Measurements from ENCODE around the gene OLFM3. TPM values are rescaled to one million over a fixed set of nuclear protein-coding genes. Genes with fewer than 3 reads are reported as not detected.

Gene OLFM3
- total RNA-seq, 2 donors from 2014 or later = not detected

- Mint-ChIP-seq H3K4me3 (no peak overlapping the region), H3K4me1 (ENCODE audit: low read depth in 2 of 2) (no peaks in the 10 kb centered on the region), H3K27ac (no peak overlapping the region), H3K27me3 (no peaks in the 10 kb centered on the region), H3K36me3 (no peaks in the 10 kb centered on the region), H3K9me3 (no peaks in the 10 kb centered on the region)
- no peak for DNase-seq (ENCODE audit: low spot score)
- ATAC-seq = no peak
Observed at GRCh38 chr1:101971304-101971703, 25.4 kb downstream of the OLFM3 start.

GRCh38 chr1:101967871-101968270 lies 28.9 kb downstream of the OLFM3 start:
- Mint-ChIP-seq H3K27ac (no peak overlapping the region), H3K4me1 (ENCODE audit: low read depth in 2 of 2) (no peaks in the 10 kb centered on the region), H3K9me3 (no peaks in the 10 kb centered on the region), H3K36me3 (no peaks in the 10 kb centered on the region), H3K4me3 (no peak overlapping the region), H3K27me3 (no peaks in the 10 kb centered on the region)
- ATAC-seq (no peak), DNase-seq (ENCODE audit: low spot score) (no peak)

GRCh38 chr1:101965341-101965740 lies 31.4 kb downstream of the OLFM3 start:
- no peak overlapping the region for H3K4me3 Mint-ChIP-seq
- H3K27me3 Mint-ChIP-seq = no peaks in the 10 kb centered on the region
- DNase-seq (ENCODE audit: low spot score) = no peak
- no peaks in the 10 kb centered on the region for H3K9me3 Mint-ChIP-seq
- H3K4me1 Mint-ChIP-seq (ENCODE audit: low read depth in 2 of 2) = no peaks in the 10 kb centered on the region
- no peaks in the 10 kb centered on the region for H3K36me3 Mint-ChIP-seq
- no peak overlapping the region for H3K27ac Mint-ChIP-seq
- no peak for ATAC-seq

- ATAC-seq = no peak
- H3K27ac Mint-ChIP-seq = no peak overlapping the region
Observed at GRCh38 chr1:101964708-101965107, 32.0 kb downstream of the OLFM3 start.

GRCh38 chr1:101960142-101960541 lies 36.6 kb downstream of the OLFM3 start:
- Mint-ChIP-seq H3K27me3 (no peaks in the 10 kb centered on the region), H3K27ac (no peak overlapping the region), H3K4me3 (no peak overlapping the region), H3K9me3 (no peaks in the 10 kb centered on the region), H3K36me3 (no peaks in the 10 kb centered on the region), H3K4me1 (ENCODE audit: low read depth in 2 of 2) (no peaks in the 10 kb centered on the region)
- ATAC-seq (no peak), DNase-seq (ENCODE audit: low spot score) (no peak)

More at GRCh38 chr1:101964708-101965107, 32.0 kb downstream of the OLFM3 start:
- no peaks in the 10 kb centered on the region for H3K4me1 Mint-ChIP-seq (ENCODE audit: low read depth in 2 of 2)
- no peaks in the 10 kb centered on the region for H3K9me3 Mint-ChIP-seq
- no peak for DNase-seq (ENCODE audit: low spot score)
- H3K36me3 Mint-ChIP-seq = no peaks in the 10 kb centered on the region
- no peak overlapping the region for H3K4me3 Mint-ChIP-seq
- no peaks in the 10 kb centered on the region for H3K27me3 Mint-ChIP-seq

- Mint-ChIP-seq H3K9me3 (no peaks in the 10 kb centered on the region), H3K36me3 (no peaks in the 10 kb centered on the region), H3K27ac (no peak overlapping the region), H3K4me3 (no peak overlapping the region), H3K27me3 (no peaks in the 10 kb centered on the region), H3K4me1 (ENCODE audit: low read depth in 2 of 2) (no peaks in the 10 kb centered on the region)
- ATAC-seq (no peak), DNase-seq (ENCODE audit: low spot score) (no peak)
Observed at GRCh38 chr1:101959456-101959855, 37.3 kb downstream of the OLFM3 start.

- DNase-seq (ENCODE audit: low spot score) (no peak), ATAC-seq (no peak)
- no peaks in the 10 kb centered on the region for H3K36me3 Mint-ChIP-seq
- no peaks in the 10 kb centered on the region for H3K9me3 Mint-ChIP-seq
- H3K27ac Mint-ChIP-seq = no peak overlapping the region
- no peaks in the 10 kb centered on the region for H3K27me3 Mint-ChIP-seq
- H3K4me3 Mint-ChIP-seq = no peak overlapping the region
- H3K4me1 Mint-ChIP-seq (ENCODE audit: low read depth in 2 of 2) = no peaks in the 10 kb centered on the region
Observed at GRCh38 chr1:101957771-101958170, 39.0 kb downstream of the OLFM3 start.

- no peak for DNase-seq (ENCODE audit: low spot score)
- no peaks in the 10 kb centered on the region for H3K27me3 Mint-ChIP-seq
- H3K36me3 Mint-ChIP-seq = no peaks in the 10 kb centered on the region
- no peaks in the 10 kb centered on the region for H3K9me3 Mint-ChIP-seq
- H3K4me3 Mint-ChIP-seq = no peak overlapping the region
- H3K4me1 Mint-ChIP-seq (ENCODE audit: low read depth in 2 of 2) = no peaks in the 10 kb centered on the region
- no peak overlapping the region for H3K27ac Mint-ChIP-seq
- no peak for ATAC-seq
Observed at GRCh38 chr1:101953623-101954022, 43.1 kb downstream of the OLFM3 start.

GRCh38 chr1:101945884-101946283 lies 50.8 kb downstream of the OLFM3 start:
- H3K27me3 Mint-ChIP-seq = no peaks in the 10 kb centered on the region
- no peaks in the 10 kb centered on the region for H3K36me3 Mint-ChIP-seq
- no peak overlapping the region for H3K4me3 Mint-ChIP-seq
- H3K4me1 Mint-ChIP-seq (ENCODE audit: low read depth in 2 of 2) = no peaks in the 10 kb centered on the region
- H3K27ac Mint-ChIP-seq = no peak overlapping the region
- H3K9me3 Mint-ChIP-seq = no peaks in the 10 kb centered on the region
- DNase-seq (ENCODE audit: low spot score) (no peak), ATAC-seq (no peak)

GRCh38 chr1:101943237-101943636 lies 53.5 kb downstream of the OLFM3 start:
- no peak for ATAC-seq
- no peaks in the 10 kb centered on the region for H3K4me1 Mint-ChIP-seq (ENCODE audit: low read depth in 2 of 2)
- H3K9me3 Mint-ChIP-seq = no peaks in the 10 kb centered on the region
- no peaks in the 10 kb centered on the region for H3K27me3 Mint-ChIP-seq
- no peak overlapping the region for H3K27ac Mint-ChIP-seq
- H3K4me3 Mint-ChIP-seq = no peak overlapping the region
- no peak for DNase-seq (ENCODE audit: low spot score)
- no peaks in the 10 kb centered on the region for H3K36me3 Mint-ChIP-seq

GRCh38 chr1:101942516-101943193 lies 54.1 kb downstream of the OLFM3 start:
- no peaks in the 10 kb centered on the region for H3K27me3 Mint-ChIP-seq
- H3K9me3 Mint-ChIP-seq = no peaks in the 10 kb centered on the region
- no peak overlapping the region for H3K27ac Mint-ChIP-seq
- no peaks in the 10 kb centered on the region for H3K4me1 Mint-ChIP-seq (ENCODE audit: low read depth in 2 of 2)
- no peaks in the 10 kb centered on the region for H3K36me3 Mint-ChIP-seq
- DNase-seq (ENCODE audit: low spot score) (no peak), ATAC-seq (no peak)
- H3K4me3 Mint-ChIP-seq = no peak overlapping the region

GRCh38 chr1:101938681-101939080 lies 58.0 kb downstream of the OLFM3 start:
- Mint-ChIP-seq H3K4me3 (no peak overlapping the region), H3K27ac (no peak overlapping the region), H3K4me1 (ENCODE audit: low read depth in 2 of 2) (no peaks in the 10 kb centered on the region), H3K36me3 (no peaks in the 10 kb centered on the region), H3K9me3 (peaks cover 2% of the 10 kb centered on the region), H3K27me3 (no peaks in the 10 kb centered on the region)
- ATAC-seq = no peak
- DNase-seq (ENCODE audit: low spot score) = no peak

- no peaks in the 10 kb centered on the region for H3K27me3 Mint-ChIP-seq
- H3K4me1 Mint-ChIP-seq (ENCODE audit: low read depth in 2 of 2) = no peaks in the 10 kb centered on the region
- no peak overlapping the region for H3K27ac Mint-ChIP-seq
- no peak for DNase-seq (ENCODE audit: low spot score)
- no peak overlapping the region for H3K4me3 Mint-ChIP-seq
- H3K36me3 Mint-ChIP-seq = peaks cover 6% of the 10 kb centered on the region
- peaks cover 10% of the 10 kb centered on the region for H3K9me3 Mint-ChIP-seq
- ATAC-seq = no peak
Observed at GRCh38 chr1:101929343-101929742, 67.4 kb downstream of the OLFM3 start.

GRCh38 chr1:101928829-101929228 lies 67.9 kb downstream of the OLFM3 start:
- Mint-ChIP-seq H3K27ac (no peak overlapping the region), H3K4me3 (no peak overlapping the region), H3K36me3 (peaks cover 6% of the 10 kb centered on the region), H3K9me3 (peaks cover 10% of the 10 kb centered on the region), H3K27me3 (no peaks in the 10 kb centered on the region), H3K4me1 (ENCODE audit: low read depth in 2 of 2) (no peaks in the 10 kb centered on the region)
- ATAC-seq (no peak), DNase-seq (ENCODE audit: low spot score) (no peak)

- DNase-seq (ENCODE audit: low spot score) = no peak
- no peak for ATAC-seq
- H3K27ac Mint-ChIP-seq = no peak overlapping the region
- peaks cover 2% of the 10 kb centered on the region for H3K9me3 Mint-ChIP-seq
- H3K4me3 Mint-ChIP-seq = no peak overlapping the region
- H3K27me3 Mint-ChIP-seq = no peaks in the 10 kb centered on the region
- H3K4me1 Mint-ChIP-seq (ENCODE audit: low read depth in 2 of 2) = no peaks in the 10 kb centered on the region
- H3K36me3 Mint-ChIP-seq = no peaks in the 10 kb centered on the region
Observed at GRCh38 chr1:101924700-101925099, 72.0 kb downstream of the OLFM3 start.

Measured in natural killer cell treated with Interleukin-12 subunit alpha and Interleukin-12 subunit beta and Interleukin-15 and Interleukin-18, amount 100 ng/mL, for 72 hours (primary cell).